K562 (cell line): ENCODE results near the gene C6orf62. TPM values are rescaled to one million over a fixed set of nuclear protein-coding genes. Genes with fewer than 3 reads are reported as not detected.

ENCODE experiments used
- ARID2 ChIP-seq: fragments of 450-650 bp; IDR thresholded peaks from 2 replicates; pipeline ENCODE4 v1.6.1; 2017; ENCODE audit warnings: antibody characterized with exemption, mild to moderate bottlenecking
- CHD7 ChIP-seq: fragments of 200-600 bp; sonication (generic); IDR thresholded peaks from one replicate; pipeline ENCODE4 v1.6.1; 2012; ENCODE audit warnings: mild to moderate bottlenecking, low read depth, low read length, inconsistent platforms
- ETS2 ChIP-seq: IDR thresholded peaks from 2 replicates; pipeline ENCODE4 v1.6.1; 2016; ENCODE audit warnings: borderline replicate concordance, missing genetic modification characterization, mild to moderate bottlenecking, moderate library complexity, missing compliant biosample characterization; ENCODE audit not compliant: poor library complexity, severe bottlenecking
- ETV6 ChIP-seq, 3 experiments: fragments of 150-350 bp in 1 of 3; sonication (generic) in 1 of 3; formaldehyde crosslinking in 1 of 3; IDR thresholded peaks; 2 replicates each; pipeline versions ENCODE4 v1.6.1 to v1.8.0; 2014 to 2022; ENCODE audit warnings: borderline replicate concordance in 2 of 3, low read depth in 2 of 3, antibody characterized with exemption in 1 of 3, low read length in 1 of 3, mild to moderate bottlenecking in 1 of 3, missing genetic modification reagents in 1 of 3
- MEF2A ChIP-seq: IDR thresholded peaks from 2 replicates; pipeline ENCODE4 v1.6.1; 2011; ENCODE audit warnings: low read depth, mild to moderate bottlenecking, low read length, moderate library complexity; ENCODE audit not compliant: control insufficient read depth
- PHF21A ChIP-seq: fragments of 450-650 bp; IDR thresholded peaks from 2 replicates; pipeline ENCODE4 v1.6.1; 2017; ENCODE audit warnings: low read depth, borderline replicate concordance
- ZBTB1 ChIP-seq: sonication (generic); formaldehyde crosslinking; IDR thresholded peaks from 2 replicates; pipeline ENCODE4 v1.8.1; 2023; ENCODE audit warnings: missing genetic modification reagents, low read depth, mild to moderate bottlenecking, borderline replicate concordance
- ZFP30 ChIP-seq: fragments of 250-450 bp; sonication (Bioruptor Pico); IDR thresholded peaks from 2 replicates; pipeline ENCODE4 v1.8.0; 2022; ENCODE audit warnings: moderate library complexity, mild to moderate bottlenecking, inconsistent platforms, borderline replicate concordance
- ZNF263 ChIP-seq: sonication (generic); formaldehyde crosslinking; IDR thresholded peaks from 2 replicates; pipeline ENCODE4 v1.8.0; 2022; ENCODE audit warnings: mild to moderate bottlenecking, missing genetic modification reagents, borderline replicate concordance
- ZNF274 ChIP-seq: IDR thresholded peaks from 2 replicates; pipeline ENCODE4 v1.6.1; 2011; ENCODE audit warnings: low read depth, mild to moderate bottlenecking, low read length, moderate library complexity, borderline replicate concordance
- ZNF354B ChIP-seq: fragments of 250-450 bp; sonication (Bioruptor Pico); IDR thresholded peaks from 2 replicates; pipeline ENCODE4 v1.4.0; 2020
- ZNF584 ChIP-seq: fragments of 200-800 bp; sonication (Bioruptor generic); IDR thresholded peaks from 2 replicates; pipeline ENCODE4 v1.6.1; 2016; ENCODE audit warnings: low read depth, mild to moderate bottlenecking, missing genetic modification characterization, missing compliant biosample characterization
- polyA plus RNA-seq, 8 experiments: library from polyadenylated mRNA; depleted of rRNA in 4 of 8; stranded (reverse) in 5 of 8; unstranded in 3 of 8; fragments of >200 nt; fragmentation: Nextera tagmentation in 2 of 8; fragmentation: Illumina TruSeq in 1 of 8; extraction: Ambion mirVana in 2 of 8; extraction: Trizol in 1 of 8; gene quantifications; 2 replicates each; pipeline versions ENCODE4 v1.2.1 to v1.2.3, GENCODE V29; 2011 to 2014; ENCODE audit warnings: inconsistent platforms in 1 of 8, missing spikeins in 1 of 8
- total RNA-seq, 7 experiments: library from RNA; depleted of rRNA in 6 of 7; stranded (reverse); fragments of >200 nt in 6 of 7; fragmentation: Illumina TruSeq in 2 of 7; extraction: Trizol in 2 of 7; gene quantifications; 2 replicates each; pipeline versions ENCODE4 v1.2.1 to v1.2.3, GENCODE V29; 2011 to 2021; ENCODE audit warnings: low replicate concordance in 1 of 7

The C6orf62 gene
- total and polyA plus RNA-seq, 9 of the 15 experiments (the other 6 are each of a cell fraction or from before 2014, with no cell fraction given): 48.5 to 579 (median 111) TPM

DNA sequence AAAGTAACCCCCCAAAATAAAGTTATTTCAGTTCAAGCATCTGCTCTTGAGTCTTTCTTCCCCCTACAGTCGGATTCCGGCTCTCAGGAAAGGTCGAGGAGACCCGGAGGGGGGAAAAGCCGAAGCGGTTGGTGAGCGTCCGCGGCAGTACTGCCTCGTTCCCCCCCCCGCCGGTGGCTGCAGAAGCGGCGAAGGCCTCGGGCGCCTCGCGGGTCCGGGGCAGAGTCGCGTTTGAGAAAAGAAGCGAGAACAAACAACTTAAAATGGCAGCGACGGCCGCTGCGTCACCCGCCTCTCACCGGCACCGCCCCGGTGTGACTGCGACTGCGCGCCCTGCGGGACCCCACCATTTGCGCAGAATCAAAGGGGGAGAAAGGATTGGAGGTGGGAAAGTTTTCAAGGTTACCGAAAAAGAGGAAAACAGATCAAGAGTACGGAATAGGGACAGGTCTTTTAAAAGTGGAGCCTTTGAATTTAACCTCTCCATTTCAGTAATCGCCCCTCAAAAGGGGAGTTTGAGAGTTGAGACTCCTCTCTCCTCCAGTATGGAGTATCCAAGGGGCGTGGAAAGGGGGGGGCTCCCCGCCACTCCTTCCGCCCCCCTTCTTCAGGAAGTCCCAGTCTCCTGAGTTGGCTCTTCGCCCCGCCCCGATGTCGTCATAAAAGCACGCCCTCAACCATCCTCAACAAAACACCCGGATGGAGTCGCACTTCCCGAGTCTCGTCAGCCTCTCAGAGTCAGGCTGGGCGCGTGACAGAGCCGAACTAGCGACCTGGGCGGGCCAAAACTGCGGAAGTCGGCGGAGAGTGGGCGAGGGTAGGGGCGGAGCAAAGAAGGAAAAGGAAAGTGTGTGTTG, 1.9 kb upstream of the C6orf62 start (continued):
- TF ChIP-seq MEF2A: no peak
- no peak for TF ChIP-seq CHD7
- TF ChIP-seq ETS2 (tag): no peak
- TF ChIP-seq ZNF263 (CRISPR knock-in tag): no peak
- TF ChIP-seq ARID2: no peak
- no peak for TF ChIP-seq ZNF354B (CRISPR knock-in tag)
- TF ChIP-seq ZFP30: no peak
- no peak for TF ChIP-seq ZNF274
- TF ChIP-seq ZNF584 (CRISPR knock-in tag): 0 out of 2 replicates have a peak, but pooled peaks have one; percentile 16
- peak; percentile 23; the same call in 1 of the 2 replicates for TF ChIP-seq PHF21A
- TF ChIP-seq ETV6 (IDR thresholded peaks at IDR 0.05; ENCODE audit: borderline replicate concordance in 1 of 2, low read depth in 2 of 2, low read length in 1 of 2): no peak
- no peak for TF ChIP-seq ETV6 (CRISPR knock-in tag; IDR thresholded peaks at IDR 0.05; ENCODE audit: borderline replicate concordance)
- no peak for TF ChIP-seq ZBTB1 (CRISPR knock-in tag)
